Lung (tissue), 12 donors: Measurements from ENCODE around the gene ZNF208. TPM values are rescaled to one million over a fixed set of nuclear protein-coding genes. Genes with fewer than 3 reads are reported as not detected.

Experiments
- ATAC-seq: fragments of 200-7000 bp; cut with Tn5 transposase; one replicate; pipeline ENCODE4 v1.9.1; 2020; ENCODE audit warnings: moderate number of reproducible peaks; ENCODE audit not compliant: insufficient read depth, low FRiP score
- DNase-seq, 3 donors: peaks; one replicate each; pipeline ENCODE4 v3.0.0-alpha.2; 2013 to 2017
- H3K27ac ChIP-seq, 2 donors: one replicate each; pipeline ENCODE4 v1.5.1; 2013; ENCODE audit warnings: mild to moderate bottlenecking in 2 of 2, moderate library complexity in 2 of 2, control low read depth in 1 of 2, inconsistent platforms in 1 of 2, low read depth in 1 of 2, low read length in 1 of 2
- H3K27me3 ChIP-seq, 3 donors: one replicate each; pipeline ENCODE4 v1.5.1; 2013; ENCODE audit warnings: low read length in 2 of 3; ENCODE audit not compliant: control insufficient read depth in 3 of 3, insufficient read depth in 3 of 3
- H3K36me3 ChIP-seq, 4 donors: one replicate each; pipeline ENCODE4 v1.5.1; 2013; ENCODE audit warnings: low read length in 4 of 4, mild to moderate bottlenecking in 1 of 4, moderate library complexity in 1 of 4; ENCODE audit not compliant: control insufficient read depth in 4 of 4, insufficient read depth in 4 of 4
- H3K4me1 ChIP-seq, 5 donors: one replicate each; pipeline ENCODE4 v1.5.1; 2013; ENCODE audit warnings: low read length in 5 of 5, mild to moderate bottlenecking in 2 of 5, moderate library complexity in 1 of 5; ENCODE audit not compliant: control insufficient read depth in 5 of 5, insufficient read depth in 5 of 5
- H3K4me3 ChIP-seq: one replicate; pipeline ENCODE4 v1.5.1; 2013; ENCODE audit warnings: mild to moderate bottlenecking, control low read depth, moderate library complexity
- H3K9ac ChIP-seq, 2 donors: one replicate each; pipeline ENCODE4 v1.5.1; 2013; ENCODE audit warnings: low read length in 2 of 2, control low read depth in 1 of 2; ENCODE audit not compliant: insufficient read depth in 1 of 2
- H3K9me3 ChIP-seq, 4 donors: one replicate each; pipeline ENCODE4 v1.5.1; 2013; ENCODE audit warnings: low read length in 3 of 4, mild to moderate bottlenecking in 1 of 4, moderate library complexity in 1 of 4; ENCODE audit not compliant: control insufficient read depth in 4 of 4, insufficient read depth in 3 of 4
- CTCF ChIP-seq: IDR thresholded peaks from 2 replicates; pipeline ENCODE4 v1.5.1; 2012; ENCODE audit warnings: mild to moderate bottlenecking; ENCODE audit errors: control extremely low read depth, extremely low read depth
- WGBS, 2 donors: extraction: QIAGEN DNeasy Blood & Tissue Kit; methylation state at CpG; one replicate each; pipeline ENCODE4 v1.1.7; 2013; 5-methylcytosine and 5-hydroxymethylcytosine counted together
- polyA plus RNA-seq, 2 donors: library from polyadenylated mRNA; stranded (reverse); fragments of 200-250 nt; gene quantifications; one replicate each; pipeline ENCODE4 v1.2.1, GENCODE V29; 2013
- total RNA-seq, 2 donors: library from RNA; depleted of rRNA in 1 of 2; stranded (reverse); fragments of >200 nt in 1 of 2; gene quantifications; one replicate each; pipeline ENCODE4 v1.2.1, GENCODE V29; 2014 to 2021
- donor health status: control.
- donor health status: control.
- donor health status: Bipolar disorder and iron deficiency.
- donor health status: healthy.
- donor health status: DM: yes; HTN: yes; CAD: no.

Gene ZNF208
- total and polyA plus RNA-seq, 4 donors, result 0.17 to 33.8 (median 1.9) TPM

- 68 to 80% methylated on average over 30 of the region's 30 CpGs for WGBS, 2 donors
- H3K27me3 ChIP-seq, result no peaks in the 10 kb centered on the region
- H3K4me3 ChIP-seq, result no peak overlapping the region
- H3K9me3 ChIP-seq, result peaks cover 0 to 16% (median 4%) of the 10 kb centered on the region in 4 donors
- no peak overlapping the region for H3K9ac ChIP-seq
- no peak overlapping the region for H3K27ac ChIP-seq
- ATAC-seq (no peak), DNase-seq (no peak)
- no peaks in the 10 kb centered on the region for H3K36me3 ChIP-seq
- TF ChIP-seq CTCF, result no peak
- H3K4me1 ChIP-seq, result no peaks in the 10 kb centered on the region
Observed at GRCh38 chr19:21940684-21941083, 70.1 kb downstream of the ZNF208 start.

- Histone ChIP-seq H3K4me3 (no peak overlapping the region), H3K27ac (no peak overlapping the region), H3K9ac (no peak overlapping the region), H3K27me3 (no peaks in the 10 kb centered on the region), H3K36me3 (no peaks in the 10 kb centered on the region), H3K9me3 (peaks cover 0 to 27% (median 11%) of the 10 kb centered on the region in 4 donors), H3K4me1 (no peaks in the 10 kb centered on the region)
- ATAC-seq, result no peak
- TF ChIP-seq CTCF, result no peak
- 73 to 76% methylated on average over 4 of the region's 4 CpGs for WGBS, 2 donors
- DNase-seq, result no peak
Observed at GRCh38 chr19:21934593-21934992, 76.2 kb downstream of the ZNF208 start.

- WGBS, 2 donors, result 94 to 96% methylated on average over 5 of the region's 5 CpGs
- TF ChIP-seq CTCF, result no peak
- H3K4me3 ChIP-seq, result no peak overlapping the region
- H3K4me1 ChIP-seq, result no peaks in the 10 kb centered on the region
- no peaks in the 10 kb centered on the region for H3K27me3 ChIP-seq
- H3K9ac ChIP-seq, result no peak overlapping the region
- H3K9me3 ChIP-seq, result peaks cover 0 to 27% (median 11%) of the 10 kb centered on the region in 4 donors
- ATAC-seq (no peak), DNase-seq (no peak)
- no peaks in the 10 kb centered on the region for H3K36me3 ChIP-seq
- H3K27ac ChIP-seq, result no peak overlapping the region
Observed at GRCh38 chr19:21934131-21934530, 76.6 kb downstream of the ZNF208 start.

GRCh38 chr19:21922276-21922675, 88.5 kb downstream of the ZNF208 start:
- no peak for TF ChIP-seq CTCF
- Histone ChIP-seq H3K9ac (no peak overlapping the region), H3K9me3 (peaks cover 3 to 34% (median 15%) of the 10 kb centered on the region in 4 donors), H3K36me3 (no peaks in the 10 kb centered on the region), H3K4me1 (no peaks in the 10 kb centered on the region), H3K4me3 (no peak overlapping the region), H3K27ac (no peak overlapping the region), H3K27me3 (no peaks in the 10 kb centered on the region)
- DNase-seq (no peak), ATAC-seq (no peak)
- 24 to 42% methylated on average over 2 of the region's 2 CpGs for WGBS, 2 donors
